SU-DHL-6 (cell line): ENCODE measurements around the gene WWTR1.

Experiments
- EZH2phosphoT487 ChIP-seq: fragments of 200-600 bp; sonication (generic), shearing (Covaris generic); conservative IDR thresholded peaks from 2 replicates; pipeline ENCODE4 v1.6.1; 2018; ENCODE audit warnings: mild to moderate bottlenecking, antibody characterized with exemption, low read length, moderate library complexity, mixed read lengths
- TF ChIP-seq, protein P1 (sequence below): fragments of 200-600 bp; sonication (generic); IDR thresholded peaks from one replicate; pipeline ENCODE4 v1.5.1; 2017; ENCODE audit warnings: antibody characterized with exemption, mild to moderate bottlenecking, low read length, moderate library complexity; ENCODE audit not compliant: insufficient read depth, poor library complexity, severe bottlenecking

- TF ChIP-seq, protein P1, sequence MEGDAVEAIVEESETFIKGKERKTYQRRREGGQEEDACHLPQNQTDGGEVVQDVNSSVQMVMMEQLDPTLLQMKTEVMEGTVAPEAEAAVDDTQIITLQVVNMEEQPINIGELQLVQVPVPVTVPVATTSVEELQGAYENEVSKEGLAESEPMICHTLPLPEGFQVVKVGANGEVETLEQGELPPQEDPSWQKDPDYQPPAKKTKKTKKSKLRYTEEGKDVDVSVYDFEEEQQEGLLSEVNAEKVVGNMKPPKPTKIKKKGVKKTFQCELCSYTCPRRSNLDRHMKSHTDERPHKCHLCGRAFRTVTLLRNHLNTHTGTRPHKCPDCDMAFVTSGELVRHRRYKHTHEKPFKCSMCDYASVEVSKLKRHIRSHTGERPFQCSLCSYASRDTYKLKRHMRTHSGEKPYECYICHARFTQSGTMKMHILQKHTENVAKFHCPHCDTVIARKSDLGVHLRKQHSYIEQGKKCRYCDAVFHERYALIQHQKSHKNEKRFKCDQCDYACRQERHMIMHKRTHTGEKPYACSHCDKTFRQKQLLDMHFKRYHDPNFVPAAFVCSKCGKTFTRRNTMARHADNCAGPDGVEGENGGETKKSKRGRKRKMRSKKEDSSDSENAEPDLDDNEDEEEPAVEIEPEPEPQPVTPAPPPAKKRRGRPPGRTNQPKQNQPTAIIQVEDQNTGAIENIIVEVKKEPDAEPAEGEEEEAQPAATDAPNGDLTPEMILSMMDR = no peak
- TF ChIP-seq EZH2phosphoT487 = no peak
These were observed 130.1 kb downstream of the WWTR1 start for GRCh38 chr3:149527531-149528339.
